ENCODE measurements around the gene PRDM16. TPM values are rescaled to one million over a fixed set of nuclear protein-coding genes. Genes with fewer than 3 reads are reported as not detected.

Gene PRDM16
- total RNA-seq, 4 donors from 2014 or later: 15.7 to 54.3 (median 27.6) TPM

- no peak for DNase-seq
- H3K9me3 ChIP-seq: no peaks in the 10 kb centered on the region
- no peaks in the 10 kb centered on the region for H3K36me3 ChIP-seq
- peaks cover 16 to 40% of the 10 kb centered on the region in 2 donors for H3K4me1 ChIP-seq
- H3K27me3 ChIP-seq: no peaks in the 10 kb centered on the region
- intact Hi-C loops (cut with DNase I): no loop called here
- 58 to 100% methylated on average over 2 to 4 of the region's 11 CpGs for WGBS, 2 donors
- no peak overlapping the region for H3K4me3 ChIP-seq (replicated peaks in 1 of 3)
- TF ChIP-seq POLR2A (IDR thresholded peaks at IDR 0.05): no peak
- TF ChIP-seq, protein P1, sequence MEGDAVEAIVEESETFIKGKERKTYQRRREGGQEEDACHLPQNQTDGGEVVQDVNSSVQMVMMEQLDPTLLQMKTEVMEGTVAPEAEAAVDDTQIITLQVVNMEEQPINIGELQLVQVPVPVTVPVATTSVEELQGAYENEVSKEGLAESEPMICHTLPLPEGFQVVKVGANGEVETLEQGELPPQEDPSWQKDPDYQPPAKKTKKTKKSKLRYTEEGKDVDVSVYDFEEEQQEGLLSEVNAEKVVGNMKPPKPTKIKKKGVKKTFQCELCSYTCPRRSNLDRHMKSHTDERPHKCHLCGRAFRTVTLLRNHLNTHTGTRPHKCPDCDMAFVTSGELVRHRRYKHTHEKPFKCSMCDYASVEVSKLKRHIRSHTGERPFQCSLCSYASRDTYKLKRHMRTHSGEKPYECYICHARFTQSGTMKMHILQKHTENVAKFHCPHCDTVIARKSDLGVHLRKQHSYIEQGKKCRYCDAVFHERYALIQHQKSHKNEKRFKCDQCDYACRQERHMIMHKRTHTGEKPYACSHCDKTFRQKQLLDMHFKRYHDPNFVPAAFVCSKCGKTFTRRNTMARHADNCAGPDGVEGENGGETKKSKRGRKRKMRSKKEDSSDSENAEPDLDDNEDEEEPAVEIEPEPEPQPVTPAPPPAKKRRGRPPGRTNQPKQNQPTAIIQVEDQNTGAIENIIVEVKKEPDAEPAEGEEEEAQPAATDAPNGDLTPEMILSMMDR (IDR thresholded peaks at IDR 0.05): no peak
- H3K27ac ChIP-seq: no peak overlapping the region
Measured at GRCh38 chr1:3396411-3396810, 327.4 kb downstream of the PRDM16 start.

DNA sequence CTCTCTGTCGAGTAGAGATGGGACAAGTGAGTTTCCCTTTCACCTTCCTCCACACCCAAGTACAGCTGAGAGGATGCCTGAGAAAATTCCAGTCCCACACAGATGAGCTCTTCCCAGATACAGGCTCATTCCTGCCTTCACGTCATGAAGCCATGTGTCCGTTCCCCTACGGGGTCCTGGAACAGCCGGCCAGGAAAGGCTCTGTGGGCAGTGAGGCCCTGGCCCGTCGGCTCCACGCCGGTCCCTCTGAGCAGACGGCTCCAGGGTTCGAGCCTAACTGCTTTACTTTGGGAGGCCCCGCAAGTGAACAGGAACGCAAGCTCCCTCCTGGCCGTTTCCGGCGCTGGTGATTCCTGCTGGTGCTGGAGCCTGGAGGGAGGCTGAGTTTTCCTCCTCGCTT lies 328.3 kb downstream of the PRDM16 start:
- Histone ChIP-seq H3K4me1 (peaks cover 16 to 36% of the 10 kb centered on the region in 2 donors), H3K27me3 (no peaks in the 10 kb centered on the region), H3K4me3 (replicated peaks in 1 of 3) (no peak overlapping the region), H3K36me3 (no peaks in the 10 kb centered on the region), H3K27ac (no peak overlapping the region), H3K9me3 (no peaks in the 10 kb centered on the region)
- intact Hi-C loops (cut with DNase I): no loop called here
- TF ChIP-seq, protein P1 (IDR thresholded peaks at IDR 0.05): no peak
- no peak for TF ChIP-seq POLR2A (IDR thresholded peaks at IDR 0.05)
- no peak for DNase-seq
- 80 to 88% methylated on average over 8 to 16 of the region's 17 CpGs for WGBS, 2 donors

DNA sequence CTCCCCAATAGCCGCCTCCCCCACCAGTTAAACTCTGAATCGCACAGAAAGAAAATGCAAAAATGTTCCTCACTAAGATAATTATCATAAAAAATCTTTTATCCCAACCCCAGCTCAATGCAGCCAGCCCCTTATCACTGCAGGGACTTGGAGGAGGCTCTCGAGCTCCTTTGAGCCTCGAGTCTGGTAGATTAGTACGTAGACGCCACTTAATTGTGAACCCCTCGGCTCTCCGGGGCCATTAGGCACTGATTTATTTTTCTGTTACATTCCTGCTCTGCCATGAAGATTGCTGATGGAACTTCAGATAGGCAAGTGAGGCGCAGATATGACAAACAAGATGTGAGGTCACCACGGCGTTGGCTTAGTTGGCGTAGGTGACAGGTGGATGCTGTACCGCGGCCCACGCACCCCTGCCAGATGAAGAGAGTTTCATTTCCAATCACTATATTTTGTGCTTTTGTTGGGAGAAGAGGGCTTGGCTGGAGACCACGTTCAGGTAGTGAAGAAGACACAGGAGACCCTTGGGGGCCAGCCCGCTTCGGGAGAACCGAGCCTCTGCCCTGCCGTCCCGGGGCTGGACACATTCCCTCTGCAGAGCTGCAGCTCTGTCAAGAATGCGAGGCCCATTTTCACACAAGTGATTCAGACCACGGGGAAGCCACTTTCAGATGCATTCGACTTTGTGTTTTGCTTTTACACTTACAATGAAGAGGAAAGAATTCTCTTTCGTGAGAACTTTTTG lies 329.6 kb downstream of the PRDM16 start:
- H3K27me3 ChIP-seq: no peaks in the 10 kb centered on the region
- H3K27ac ChIP-seq: no peak overlapping the region

DNA sequence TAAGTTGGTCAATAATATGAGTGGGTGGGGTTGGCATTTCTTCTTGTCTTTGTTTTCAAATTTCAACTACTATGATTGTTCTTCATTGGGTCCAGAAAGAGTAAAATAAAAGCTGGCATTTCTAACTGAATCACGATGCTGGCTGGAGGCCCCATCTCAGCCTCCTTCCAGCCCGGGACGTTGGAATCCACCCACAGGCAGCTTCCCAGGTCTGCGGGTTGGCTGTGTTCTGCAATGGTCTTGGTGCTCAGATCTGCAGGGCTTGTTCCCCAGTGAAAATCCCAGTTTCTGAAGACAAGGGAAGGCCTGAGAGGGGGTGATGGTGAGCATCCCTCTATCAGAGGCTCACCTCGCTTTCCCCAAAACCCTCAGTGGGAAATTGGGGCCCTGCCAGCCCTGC lies 330.7 kb downstream of the PRDM16 start:
- Histone ChIP-seq H3K9me3 (no peaks in the 10 kb centered on the region), H3K36me3 (no peaks in the 10 kb centered on the region), H3K27ac (no peak overlapping the region), H3K4me1 (peaks cover 0 to 17% of the 10 kb centered on the region in 2 donors), H3K4me3 (replicated peaks in 1 of 3) (no peak overlapping the region), H3K27me3 (no peaks in the 10 kb centered on the region)
- intact Hi-C loops (cut with DNase I): no loop called here
- DNase-seq: no peak
- TF ChIP-seq, protein P1 (IDR thresholded peaks at IDR 0.05): no peak
- no peak for TF ChIP-seq POLR2A (IDR thresholded peaks at IDR 0.05)
- 77 to 80% methylated on average over 5 of the region's 5 CpGs for WGBS, 2 donors

More for the DNA sequence above, 329.6 kb downstream of the PRDM16 start:
- Histone ChIP-seq H3K9me3 (no peaks in the 10 kb centered on the region), H3K4me3 (replicated peaks in 1 of 3) (no peak overlapping the region), H3K4me1 (peaks cover 7 to 27% of the 10 kb centered on the region in 2 donors), H3K36me3 (no peaks in the 10 kb centered on the region)
- intact Hi-C loops (cut with DNase I): no loop called here
- DNase-seq: peak in 1 of 2 donors; percentile 34
- 63 to 76% methylated on average over 25 of the region's 25 CpGs for WGBS, 2 donors
- TF ChIP-seq POLR2A (IDR thresholded peaks at IDR 0.05): no peak
- TF ChIP-seq, protein P1 (IDR thresholded peaks at IDR 0.05): no peak

- Histone ChIP-seq H3K27ac (no peak overlapping the region), H3K4me3 (replicated peaks in 1 of 3) (no peak overlapping the region), H3K9me3 (no peaks in the 10 kb centered on the region), H3K36me3 (no peaks in the 10 kb centered on the region), H3K4me1 (peaks cover 0 to 17% of the 10 kb centered on the region in 2 donors), H3K27me3 (no peaks in the 10 kb centered on the region)
- intact Hi-C loops (cut with DNase I): no loop called here
- no peak for TF ChIP-seq POLR2A (IDR thresholded peaks at IDR 0.05)
- TF ChIP-seq, protein P1 (IDR thresholded peaks at IDR 0.05): no peak
- no peak for DNase-seq
- WGBS, 2 donors: 87 to 93% methylated on average over 10 of the region's 13 CpGs
Measured at GRCh38 chr1:3401585-3402257, 332.7 kb downstream of the PRDM16 start.

All from thyroid gland (tissue), 4 donors.